Camera-type eye (tissue), 1 donor: ENCODE measurements around the gene HGD. TPM values are rescaled to one million over a fixed set of nuclear protein-coding genes. Genes with fewer than 3 reads are reported as not detected.

ENCODE experiments used
- total RNA-seq: library from RNA; depleted of rRNA; stranded (reverse); fragments of >200 nt; gene quantifications from one replicate; pipeline ENCODE4 v1.2.3, GENCODE V29; 2014

The HGD gene
- total RNA-seq, result 0.82 TPM

GRCh38 chr3:120682095-120682681 lies at the start of gene HGD:
HGD (minus strand) TSS chr3:120682239; CDS start chr3:120682111, 128 bp downstream.

GRCh38 chr3:120596116-120596852 lies 85.8 kb downstream of the HGD start, which contains the start of gene NDUFB4:
NDUFB4 (plus strand) TSS chr3:120596336; CDS start chr3:120596360, 24 bp downstream.

Other genes with a start within 250 kb of the HGD start
- 786 TPM for gene FSTL1, start 231.2 kb downstream of the HGD start, total RNA-seq
- 34.7 TPM for gene NDUFB4, start 85.9 kb downstream of the HGD start, total RNA-seq
- gene RABL3, start 60.3 kb upstream of the HGD start, total RNA-seq, result 60.0 TPM
- gene GTF2E1, start 60.5 kb upstream of the HGD start, total RNA-seq, result 20.3 TPM
- gene STXBP5L, start 226.0 kb upstream of the HGD start, total RNA-seq, result 22.0 TPM